ENCODE results near the gene NKD1.

NKD1 gene

DNA sequence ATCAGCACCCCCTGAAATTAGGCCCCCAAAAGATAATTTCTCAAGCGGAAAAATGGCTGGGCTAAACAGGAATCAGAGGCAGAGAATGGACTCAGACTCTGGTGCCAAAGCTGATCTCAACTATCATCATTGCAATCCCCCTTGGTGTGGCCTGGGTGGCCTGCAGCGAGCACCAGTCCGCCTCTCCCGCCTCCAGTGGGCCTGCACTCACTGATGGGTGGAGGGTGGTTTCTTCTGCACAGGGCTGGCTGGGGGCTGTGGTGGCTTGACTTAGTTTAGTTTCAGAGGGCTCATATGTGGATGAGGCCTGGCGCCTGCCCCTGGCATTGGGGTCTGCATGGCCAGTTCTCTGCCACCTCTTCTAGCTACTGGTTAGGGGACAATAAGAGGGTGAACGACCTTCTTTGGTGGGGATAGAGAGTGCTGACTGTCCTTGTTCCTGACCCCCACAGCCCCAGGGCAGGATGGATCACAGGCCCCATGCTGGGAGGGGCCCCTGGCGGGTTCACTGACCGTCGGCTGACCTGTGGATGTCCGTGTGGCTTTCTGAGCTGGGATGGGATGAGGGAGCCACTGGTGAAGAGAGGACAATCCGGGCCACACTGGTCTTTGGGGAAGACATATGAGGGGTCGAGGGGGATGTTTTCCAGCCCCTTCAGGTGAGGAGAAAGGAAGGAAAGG, 70.2 kb downstream of the NKD1 start:
- Histone ChIP-seq H3K36me3 (peaks cover 3% of the 10 kb centered on the region), H3K9me3 (ENCODE audit: severe bottlenecking) (no peaks in the 10 kb centered on the region), H3K27me3 (ENCODE audit: insufficient read depth, low read depth, severe bottlenecking) (no peaks in the 10 kb centered on the region), H3K4me3 (ENCODE audit: low read depth, low read length) (no peak overlapping the region), H3K27ac (no peak overlapping the region)
- TF ChIP-seq, protein P1, sequence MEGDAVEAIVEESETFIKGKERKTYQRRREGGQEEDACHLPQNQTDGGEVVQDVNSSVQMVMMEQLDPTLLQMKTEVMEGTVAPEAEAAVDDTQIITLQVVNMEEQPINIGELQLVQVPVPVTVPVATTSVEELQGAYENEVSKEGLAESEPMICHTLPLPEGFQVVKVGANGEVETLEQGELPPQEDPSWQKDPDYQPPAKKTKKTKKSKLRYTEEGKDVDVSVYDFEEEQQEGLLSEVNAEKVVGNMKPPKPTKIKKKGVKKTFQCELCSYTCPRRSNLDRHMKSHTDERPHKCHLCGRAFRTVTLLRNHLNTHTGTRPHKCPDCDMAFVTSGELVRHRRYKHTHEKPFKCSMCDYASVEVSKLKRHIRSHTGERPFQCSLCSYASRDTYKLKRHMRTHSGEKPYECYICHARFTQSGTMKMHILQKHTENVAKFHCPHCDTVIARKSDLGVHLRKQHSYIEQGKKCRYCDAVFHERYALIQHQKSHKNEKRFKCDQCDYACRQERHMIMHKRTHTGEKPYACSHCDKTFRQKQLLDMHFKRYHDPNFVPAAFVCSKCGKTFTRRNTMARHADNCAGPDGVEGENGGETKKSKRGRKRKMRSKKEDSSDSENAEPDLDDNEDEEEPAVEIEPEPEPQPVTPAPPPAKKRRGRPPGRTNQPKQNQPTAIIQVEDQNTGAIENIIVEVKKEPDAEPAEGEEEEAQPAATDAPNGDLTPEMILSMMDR (IDR thresholded peaks at IDR 0.05; ENCODE audit: low read depth, low read length) = no peak
- no peak for DNase-seq

DNA sequence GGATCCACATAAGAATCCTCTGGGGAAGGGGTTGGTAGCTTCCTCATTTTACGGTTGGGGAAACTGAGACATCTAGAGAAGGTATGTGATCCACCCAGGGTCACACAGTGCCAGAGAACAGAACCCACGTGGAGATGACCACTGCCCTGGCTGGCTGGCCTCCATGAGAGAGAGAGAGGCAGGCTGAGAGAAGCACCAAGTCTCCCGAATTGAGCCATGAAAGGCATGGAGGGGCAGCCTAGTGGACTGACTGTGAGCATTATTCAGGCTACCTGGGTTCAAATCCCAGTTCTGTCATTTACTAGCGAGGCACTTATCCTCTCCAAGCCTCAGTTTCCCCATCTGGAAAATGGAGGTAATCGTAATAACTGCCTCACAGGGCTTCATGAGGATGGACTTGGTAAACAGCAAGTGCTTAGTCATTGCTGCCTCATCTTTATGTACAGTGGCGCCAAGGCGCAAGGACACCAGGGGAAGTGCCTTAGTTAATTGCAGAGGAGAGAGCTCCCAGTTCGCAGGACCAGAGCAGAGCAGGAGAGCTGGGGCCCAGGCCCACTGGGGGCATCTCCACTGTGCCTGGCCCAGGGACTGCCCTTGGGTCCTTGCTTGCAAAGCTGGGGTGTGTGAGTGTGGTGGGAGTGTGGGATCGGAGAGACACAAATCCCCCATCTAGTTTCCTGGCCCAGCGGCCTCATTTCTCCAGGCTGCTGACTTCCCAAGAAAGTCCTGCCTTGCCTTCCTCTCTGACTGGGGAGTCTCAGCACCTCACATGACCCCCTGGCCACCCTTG, 71.7 kb downstream of the NKD1 start:
- H3K4me3 ChIP-seq (ENCODE audit: low read depth, low read length) = no peak overlapping the region
- no peaks in the 10 kb centered on the region for H3K27me3 ChIP-seq (ENCODE audit: insufficient read depth, low read depth, severe bottlenecking)
- H3K9me3 ChIP-seq (ENCODE audit: severe bottlenecking) = no peaks in the 10 kb centered on the region
- H3K36me3 ChIP-seq = peaks cover 3% of the 10 kb centered on the region; the same call in 1 of the 2 replicates
- TF ChIP-seq, protein P1 (IDR thresholded peaks at IDR 0.05; ENCODE audit: low read depth, low read length) = no peak
- no peak for DNase-seq
- no peak overlapping the region for H3K27ac ChIP-seq

DNA sequence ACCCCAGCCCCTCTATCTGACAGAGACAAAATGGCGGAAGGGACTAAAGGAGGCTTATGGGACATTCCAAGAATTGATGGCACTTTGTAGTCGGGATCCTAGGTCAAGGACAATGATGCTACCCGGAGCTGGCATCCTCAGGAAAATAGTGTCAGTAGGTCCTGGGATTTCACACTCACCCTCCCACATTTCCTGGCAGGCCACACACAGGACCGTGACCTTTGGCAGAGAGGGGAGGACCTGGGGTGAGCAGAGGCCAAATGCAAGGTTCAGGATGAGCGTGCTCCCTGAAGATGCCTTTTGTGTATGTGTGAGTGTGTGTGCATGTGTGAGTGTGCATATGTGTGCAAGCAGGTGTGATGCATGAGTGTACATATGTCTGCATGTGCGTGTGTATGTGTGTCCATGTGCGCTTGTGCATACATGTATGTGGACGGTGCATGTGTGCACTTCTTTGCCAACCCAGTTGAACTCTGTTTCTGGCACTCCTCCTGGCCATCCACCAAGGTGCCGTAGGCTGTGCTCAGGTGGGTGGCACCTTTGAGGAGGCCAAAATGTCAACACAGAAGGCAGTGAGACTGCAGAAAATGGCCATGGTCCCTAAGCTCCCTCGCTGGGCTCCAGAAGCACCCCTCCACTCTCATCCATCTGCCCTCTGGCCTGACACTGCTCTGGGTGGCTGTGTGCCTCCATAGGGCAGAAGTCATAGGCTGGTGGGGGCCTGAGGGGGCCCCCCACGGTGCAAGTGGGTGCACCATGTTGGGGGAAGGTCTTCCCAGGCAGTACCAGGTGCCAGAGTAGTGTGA, 72.7 kb downstream of the NKD1 start:
- TF ChIP-seq, protein P1 (IDR thresholded peaks at IDR 0.05; ENCODE audit: low read depth, low read length) = no peak
- Histone ChIP-seq H3K9me3 (ENCODE audit: severe bottlenecking) (no peaks in the 10 kb centered on the region), H3K36me3 (peaks cover 3% of the 10 kb centered on the region; the same call in 1 of the 2 replicates), H3K27me3 (ENCODE audit: insufficient read depth, low read depth, severe bottlenecking) (no peaks in the 10 kb centered on the region), H3K27ac (no peak overlapping the region), H3K4me3 (ENCODE audit: low read depth, low read length) (no peak overlapping the region)
- no peak for DNase-seq

DNA sequence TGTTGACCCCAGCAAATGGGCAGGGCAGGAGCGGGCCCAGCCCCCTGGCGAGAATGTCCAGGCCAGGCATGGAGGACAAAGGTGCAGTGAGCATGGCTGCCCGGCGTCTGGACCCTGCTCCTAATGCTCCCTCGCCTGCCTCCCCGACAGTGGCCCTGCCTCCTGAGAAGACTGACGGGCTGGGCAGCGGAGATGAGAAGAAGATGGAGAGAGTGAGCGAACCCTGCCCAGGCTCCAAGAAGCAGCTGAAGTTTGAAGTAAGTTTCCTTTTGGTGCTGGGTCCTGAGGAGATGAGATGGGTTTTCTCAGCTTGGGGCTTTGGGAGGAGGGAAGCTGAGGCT, 73.2 kb downstream of the NKD1 start:
- no peak overlapping the region for H3K4me3 ChIP-seq (ENCODE audit: low read depth, low read length)
- DNase-seq = no peak
- peaks cover 3% of the 10 kb centered on the region; the same call in 1 of the 2 replicates for H3K36me3 ChIP-seq
- no peaks in the 10 kb centered on the region for H3K27me3 ChIP-seq (ENCODE audit: insufficient read depth, low read depth, severe bottlenecking)
- TF ChIP-seq, protein P1 (IDR thresholded peaks at IDR 0.05; ENCODE audit: low read depth, low read length) = no peak
- H3K9me3 ChIP-seq (ENCODE audit: severe bottlenecking) = no peaks in the 10 kb centered on the region
- no peak overlapping the region for H3K27ac ChIP-seq

DNA sequence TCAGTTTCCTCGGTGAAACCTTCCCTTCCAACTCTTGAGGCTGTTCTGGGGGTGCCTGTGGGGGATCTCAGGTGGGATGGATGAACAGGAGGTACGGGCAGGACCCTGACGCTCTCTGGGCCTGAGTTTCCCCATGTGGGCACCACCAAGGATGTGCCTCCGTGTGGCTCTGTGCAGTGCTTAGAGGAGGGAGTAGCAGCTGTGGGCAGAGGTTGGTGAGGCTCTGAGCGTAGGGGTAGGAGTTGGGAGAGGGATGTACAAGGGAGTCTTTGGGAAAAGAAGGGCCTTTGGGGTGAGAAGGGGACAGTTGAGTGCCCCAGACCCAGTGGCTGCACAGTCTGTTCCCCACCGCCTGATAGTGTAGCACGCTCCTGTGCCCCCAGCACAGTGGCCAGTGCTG, 73.8 kb downstream of the NKD1 start:
- TF ChIP-seq, protein P1 (IDR thresholded peaks at IDR 0.05; ENCODE audit: low read depth, low read length) = no peak
- no peak overlapping the region for H3K4me3 ChIP-seq (ENCODE audit: low read depth, low read length)
- no peak overlapping the region for H3K27ac ChIP-seq
- no peaks in the 10 kb centered on the region for H3K9me3 ChIP-seq (ENCODE audit: severe bottlenecking)
- H3K36me3 ChIP-seq = peaks cover 3% of the 10 kb centered on the region; the same call in 1 of the 2 replicates
- DNase-seq = no peak
- H3K27me3 ChIP-seq (ENCODE audit: insufficient read depth, low read depth, severe bottlenecking) = no peaks in the 10 kb centered on the region

Measured in WERI-Rb-1 (cell line).